GM12878 (cell line): ENCODE results near the gene SLC6A11. TPM values are rescaled to one million over a fixed set of nuclear protein-coding genes. Genes with fewer than 3 reads are reported as not detected.

Source experiments
- ATAC-seq: fragments of 200-7000 bp; cut with Tn5 transposase; 3 replicates; pipeline ENCODE4 v1.9.1; 2020; ENCODE audit warnings: mild to moderate bottlenecking, moderate library complexity
- BruUV-seq: library from RNA; stranded (reverse); fragments of 400-500 nt; replicated peaks from 2 replicates; lab custom pipeline; 2021; lab: Mats Ljungman, UMichigan
- CTCF ChIA-PET: fragments of 300-600 bp; sonication (Branson Sonifier 250); formaldehyde crosslinking; extraction: SDS; loops from one replicate; lab custom pipeline; 2021; ENCODE audit warnings: inconsistent platforms; lab: Yijun Ruan, JAX
- POLR2A ChIA-PET: fragments of 350-600 bp; formaldehyde crosslinking; extraction: SDS; loops from one replicate; lab custom pipeline; 2021; ENCODE audit warnings: inconsistent platforms; lab: Charles Lee
- RAD21 ChIA-PET: fragments of 300-600 bp; sonication (Branson Sonifier 250); formaldehyde crosslinking; loops from one replicate; lab custom pipeline; 2023; ENCODE audit warnings: antibody characterized with exemption; ENCODE audit not compliant: unreplicated experiment; lab: Charles Lee
- SMC1A ChIA-PET: fragments of 300-600 bp; sonication (Branson Sonifier 250); formaldehyde crosslinking; loops from one replicate; lab custom pipeline; 2023; ENCODE audit not compliant: unreplicated experiment, uncharacterized antibody; lab: Charles Lee
- DNase-seq: peaks from one replicate; pipeline ENCODE4 v3.0.0-alpha.2; 2011; ENCODE audit warnings: low read depth, low spot score
- FAIRE-seq: peaks from 3 replicates; lab custom pipeline; 2011; peaks lifted over from hg19 to GRCh38; lab: Jason Lieb, UNC
- H2AFZ ChIP-seq: 2 replicates; pipeline ENCODE4 v1.6.0; 2011; ENCODE audit warnings: low read depth, low read length, control low read depth; ENCODE audit not compliant: control insufficient read depth
- H3K27ac ChIP-seq: 2 replicates; pipeline ENCODE4 v1.5.1; 2011; ENCODE audit warnings: control low read depth; ENCODE audit not compliant: control insufficient read depth, insufficient read depth
- H3K27me3 ChIP-seq, 2 experiments: replicated peaks in 1 of 2; 2 replicates each; pipeline versions ENCODE4 v1.6.0 to v1.6.1; 2011; ENCODE audit warnings: low read length in 1 of 2; ENCODE audit not compliant: control insufficient read depth in 2 of 2, insufficient read depth in 2 of 2
- H3K36me3 ChIP-seq, 2 experiments: 2 replicates each; pipeline ENCODE4 v1.5.1; 2011; ENCODE audit warnings: low read length in 1 of 2; ENCODE audit not compliant: control insufficient read depth in 2 of 2, insufficient read depth in 2 of 2
- H3K4me1 ChIP-seq: 2 replicates; pipeline ENCODE4 v1.6.1; 2011; ENCODE audit warnings: mild to moderate bottlenecking, low read length, moderate library complexity, mixed read lengths; ENCODE audit not compliant: control insufficient read depth, insufficient read depth
- H3K4me2 ChIP-seq: 2 replicates; pipeline ENCODE4 v1.6.0; 2011; ENCODE audit warnings: control low read depth; ENCODE audit not compliant: control insufficient read depth, insufficient read depth
- H3K4me3 ChIP-seq: fragments of 200-600 bp; sonication (generic); 2 replicates; pipeline ENCODE4 v1.5.1; 2016
- H3K79me2 ChIP-seq: 2 replicates; pipeline ENCODE4 v1.6.0; 2011; ENCODE audit warnings: low read length; ENCODE audit not compliant: control insufficient read depth, insufficient read depth
- H3K9ac ChIP-seq: 2 replicates; pipeline ENCODE4 v1.8.0; 2011; ENCODE audit warnings: low read length, control low read depth, mixed read lengths; ENCODE audit not compliant: control insufficient read depth, insufficient read depth
- H3K9me3 ChIP-seq: replicated peaks from 3 replicates; pipeline ENCODE4 v1.5.1; 2011; ENCODE audit warnings: mild to moderate bottlenecking, low read length; ENCODE audit not compliant: control insufficient read depth, insufficient read depth
- H4K20me1 ChIP-seq: 2 replicates; pipeline ENCODE4 v1.6.0; 2011; ENCODE audit not compliant: control insufficient read depth, insufficient read depth
- CREB1 ChIP-seq: IDR thresholded peaks from 2 replicates; pipeline ENCODE4 v1.6.1; 2012; ENCODE audit warnings: low read depth, mild to moderate bottlenecking, inconsistent platforms
- EP300 ChIP-seq, 2 experiments: fragments of 150-350 bp in 1 of 2; IDR thresholded peaks; 2 replicates each; pipeline ENCODE4 v1.6.1; 2011 to 2012; ENCODE audit warnings: low read depth in 2 of 2, low read length in 2 of 2, borderline replicate concordance in 1 of 2, improper control_type of control experiment in 1 of 2, inconsistent platforms in 1 of 2; ENCODE audit not compliant: control insufficient read depth in 1 of 2
- KLF5 ChIP-seq: fragments of 450-650 bp; IDR thresholded peaks from 2 replicates; pipeline ENCODE4 v1.6.1; 2014; ENCODE audit warnings: mild to moderate bottlenecking; ENCODE audit not compliant: partially characterized antibody
- LARP7 ChIP-seq: fragments of 450-650 bp; IDR thresholded peaks from 2 replicates; pipeline ENCODE4 v1.6.1; 2017; ENCODE audit warnings: mild to moderate bottlenecking
- MEF2A ChIP-seq: IDR thresholded peaks from 2 replicates; pipeline ENCODE4 v1.6.1; 2011; ENCODE audit warnings: low read depth, mild to moderate bottlenecking, low read length, moderate library complexity; ENCODE audit not compliant: insufficient read depth
- PAX5 ChIP-seq: IDR thresholded peaks from 2 replicates; pipeline ENCODE4 v1.6.1; 2011; ENCODE audit warnings: low read depth, low read length, borderline replicate concordance
- SREBF1 ChIP-seq: IDR thresholded peaks from 2 replicates; pipeline ENCODE4 v1.6.1; 2012; ENCODE audit warnings: mild to moderate bottlenecking, low read length
- SRF ChIP-seq, 2 experiments: IDR thresholded peaks; 2 replicates each; pipeline ENCODE4 v1.6.1; 2011; ENCODE audit warnings: low read depth in 2 of 2, low read length in 2 of 2, mild to moderate bottlenecking in 1 of 2, moderate library complexity in 1 of 2
- SUPT20H ChIP-seq: IDR thresholded peaks from 2 replicates; pipeline ENCODE4 v1.6.1; 2011; ENCODE audit warnings: low read depth, mild to moderate bottlenecking, low read length, moderate library complexity, borderline replicate concordance; ENCODE audit not compliant: control insufficient read depth
- WGBS: methylation state at CpG from one replicate; pipeline ENCODE4 v1.1.6; 2016; ENCODE audit warnings: low lambda C conversion rate; ENCODE audit not compliant: insufficient replicate concordance, insufficient coverage; ENCODE audit errors: missing lambda C conversion rate; 5-methylcytosine and 5-hydroxymethylcytosine counted together
- in situ Hi-C: fragments of 300-500 bp; cut with MboI; formaldehyde crosslinking; loops from 9 replicates; pipeline ENCODE4 v1.14.3; 2018; ENCODE audit warnings: mixed read lengths
- intact Hi-C: fragments of 100-400 bp; cut with micrococcal nuclease; formaldehyde crosslinking; loops from one replicate; pipeline ENCODE4 v1.14.2; 2022; ENCODE audit not compliant: unreplicated experiment
- polyA plus RNA-seq, 11 experiments: library from polyadenylated mRNA; depleted of rRNA in 4 of 11; unstranded in 6 of 11; stranded (reverse) in 5 of 11; fragments of >200 nt; fragmentation: Nextera tagmentation in 4 of 11; fragmentation: Illumina TruSeq in 1 of 11; extraction: Ambion mirVana in 4 of 11; extraction: Trizol in 1 of 11; gene quantifications; 1 replicate in 1 of 11; 2 replicates in 10 of 11; pipeline versions ENCODE4 v1.2.1 to v1.2.3, GENCODE V29; 2011 to 2016; ENCODE audit warnings: inconsistent platforms in 2 of 11, missing spikeins in 2 of 11, low read depth in 1 of 11
- total RNA-seq, 4 experiments: library from RNA; depleted of rRNA in 3 of 4; stranded (reverse); fragments of >200 nt in 3 of 4; fragmentation: Illumina TruSeq in 1 of 4; extraction: Trizol in 1 of 4; gene quantifications; 2 replicates each; pipeline versions ENCODE4 v1.2.1 to v1.2.3, GENCODE V29; 2013 to 2021
- TF ChIP-seq, protein P1 (sequence below): fragments of 450-650 bp; IDR thresholded peaks from 2 replicates; pipeline ENCODE4 v1.6.1; 2017; ENCODE audit warnings: borderline replicate concordance

Gene SLC6A11
- total and polyA plus RNA-seq, 10 of the 15 experiments (the other 5 are each of a cell fraction or from before 2014, with no cell fraction given), result not detected

GRCh38 chr3:10986592-10986991, 170.6 kb downstream of the SLC6A11 start:
- 32% methylated on average over 5 of the region's 5 CpGs for WGBS

DNA sequence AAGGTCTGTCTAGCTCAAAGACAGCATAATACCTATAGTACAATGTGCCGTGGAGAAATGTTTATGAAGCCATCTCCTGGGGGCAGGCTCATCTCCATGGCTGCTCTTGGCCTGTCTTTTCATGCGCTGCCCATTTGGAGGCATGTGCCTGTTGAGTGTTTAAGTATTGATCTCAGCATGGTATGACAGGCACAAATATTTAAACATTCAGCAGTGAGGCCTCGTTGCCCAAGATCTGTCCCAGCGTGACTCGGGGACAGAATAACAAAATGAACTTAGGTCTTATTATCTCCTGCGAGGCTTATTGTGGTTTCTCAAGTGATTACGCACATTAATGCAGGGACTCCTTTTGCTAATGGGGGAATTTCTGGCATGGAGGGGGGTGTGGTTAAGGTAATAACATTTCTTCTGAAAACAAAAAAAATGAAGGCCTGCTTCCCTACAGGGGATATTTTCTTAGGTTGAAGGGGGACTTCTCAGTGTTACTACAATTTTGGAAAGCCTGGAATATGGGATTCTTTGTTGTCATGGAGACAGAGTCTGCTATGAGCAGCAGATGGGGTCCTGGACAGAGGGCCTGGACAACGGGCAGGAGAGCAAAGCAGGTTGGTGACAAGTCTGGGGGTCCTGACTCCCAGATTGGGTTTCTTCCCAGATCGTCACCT, 172.1 kb downstream of the SLC6A11 start:
- DNase-seq, result no peak
- no peak for FAIRE-seq
- BruUV-seq, result no TSS peak
- Histone ChIP-seq H3K9ac (no peak overlapping the region), H3K4me1 (no peaks in the 10 kb centered on the region), H4K20me1 (no peaks in the 10 kb centered on the region), H3K27me3 (peaks cover 1 to 2% of the 10 kb centered on the region in 2 experiments; a peak in 3 of 4 replicates), H3K36me3 (no peaks in the 10 kb centered on the region), H3K4me2 (no peak overlapping the region), H3K27ac (no peak overlapping the region), H2AFZ (no peak overlapping the region), H3K4me3 (no peak overlapping the region), H3K79me2 (no peaks in the 10 kb centered on the region), H3K9me3 (no peaks in the 10 kb centered on the region)
- POLR2A ChIA-PET, result no interaction called here
- CTCF ChIA-PET, result no interaction called here
- intact Hi-C loops, result no loop called here
- RAD21 ChIA-PET, result no interaction called here
- no peak for TF ChIP-seq EP300 (IDR thresholded peaks at IDR 0.05; ENCODE audit: borderline replicate concordance in 1 of 2, control insufficient read depth in 1 of 2, low read depth in 2 of 2, low read length in 2 of 2)
- TF ChIP-seq, protein P1, sequence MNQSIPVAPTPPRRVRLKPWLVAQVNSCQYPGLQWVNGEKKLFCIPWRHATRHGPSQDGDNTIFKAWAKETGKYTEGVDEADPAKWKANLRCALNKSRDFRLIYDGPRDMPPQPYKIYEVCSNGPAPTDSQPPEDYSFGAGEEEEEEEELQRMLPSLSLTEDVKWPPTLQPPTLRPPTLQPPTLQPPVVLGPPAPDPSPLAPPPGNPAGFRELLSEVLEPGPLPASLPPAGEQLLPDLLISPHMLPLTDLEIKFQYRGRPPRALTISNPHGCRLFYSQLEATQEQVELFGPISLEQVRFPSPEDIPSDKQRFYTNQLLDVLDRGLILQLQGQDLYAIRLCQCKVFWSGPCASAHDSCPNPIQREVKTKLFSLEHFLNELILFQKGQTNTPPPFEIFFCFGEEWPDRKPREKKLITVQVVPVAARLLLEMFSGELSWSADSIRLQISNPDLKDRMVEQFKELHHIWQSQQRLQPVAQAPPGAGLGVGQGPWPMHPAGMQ, result no peak
- no peak for TF ChIP-seq KLF5
- no peak for TF ChIP-seq LARP7
- no peak for TF ChIP-seq MEF2A
- TF ChIP-seq PAX5, result no peak
- TF ChIP-seq SUPT20H, result no peak
- no peak for TF ChIP-seq SREBF1
- WGBS, result 34% methylated on average over 9 of the region's 9 CpGs
- in situ Hi-C loops, result no loop called here
- SMC1A ChIA-PET, result no interaction called here
- no peak for ATAC-seq

More at GRCh38 chr3:10986592-10986991, 170.6 kb downstream of the SLC6A11 start:
- H3K27me3 ChIP-seq, result peaks cover 0 to under 1% of the 10 kb centered on the region in 2 experiments; a peak in 3 of 4 replicates
- H3K27ac ChIP-seq, result no peak overlapping the region
- intact Hi-C loops (no loop called here), in situ Hi-C loops (no loop called here)
- H4K20me1 ChIP-seq, result no peaks in the 10 kb centered on the region
- H3K4me2 ChIP-seq, result no peak overlapping the region
- H3K9me3 ChIP-seq, result no peaks in the 10 kb centered on the region
- no peak for FAIRE-seq
- no peak overlapping the region for H2AFZ ChIP-seq
- H3K9ac ChIP-seq, result no peak overlapping the region
- H3K4me3 ChIP-seq, result no peak overlapping the region
- CTCF ChIA-PET, result no interaction called here
- TF ChIP-seq SRF (IDR thresholded peaks at IDR 0.05; ENCODE audit: low read depth in 2 of 2, low read length in 2 of 2) (no peak), CREB1 (no peak)
- SMC1A ChIA-PET, result no interaction called here
- H3K79me2 ChIP-seq, result no peaks in the 10 kb centered on the region
- no peaks in the 10 kb centered on the region for H3K4me1 ChIP-seq
- DNase-seq, result no peak
- POLR2A ChIA-PET, result no interaction called here
- no peaks in the 10 kb centered on the region for H3K36me3 ChIP-seq
- BruUV-seq, result no TSS peak
- no peak for ATAC-seq
- RAD21 ChIA-PET, result no interaction called here
